WTC11 (cell line): Measurements from ENCODE around the gene PPARA. TPM values are rescaled to one million over a fixed set of nuclear protein-coding genes. Genes with fewer than 3 reads are reported as not detected.

ENCODE experiments used
- ATAC-seq: fragments of 200-7000 bp; cut with Tn5 transposase; 2 replicates; pipeline ENCODE4 v1.10.0; 2021; ENCODE audit warnings: mild to moderate bottlenecking, moderate library complexity
- CTCF ChIA-PET: fragments of 300-600 bp; sonication (Branson Sonifier 250); formaldehyde crosslinking; loops from one replicate; lab custom pipeline; 2021; ENCODE audit warnings: antibody characterized with exemption; lab: Charles Lee
- POLR2A ChIA-PET: fragments of 350-600 bp; sonication (Branson Sonifier 250); formaldehyde crosslinking; loops from one replicate; lab custom pipeline; 2021; ENCODE audit warnings: antibody characterized with exemption; lab: Charles Lee
- DNase-seq: peaks from one replicate; pipeline ENCODE4 v3.0.0; 2021; ENCODE audit warnings: low spot score
- H3K27ac Mint-ChIP-seq: 2 replicates; pipeline ENCODE4 v1.8.0; 2021; ENCODE audit warnings: mixed read lengths
- H3K27me3 Mint-ChIP-seq: 2 replicates; pipeline ENCODE4 v1.8.0; 2021; ENCODE audit warnings: low read depth, mild to moderate bottlenecking, moderate library complexity, mixed read lengths
- H3K36me3 Mint-ChIP-seq: 2 replicates; pipeline ENCODE4 v1.8.0; 2021; ENCODE audit warnings: mixed read lengths
- H3K4me1 Mint-ChIP-seq: 2 replicates; pipeline ENCODE4 v1.8.0; 2022; ENCODE audit warnings: mixed read lengths
- H3K4me3 Mint-ChIP-seq: 2 replicates; pipeline ENCODE4 v1.8.0; 2021; ENCODE audit warnings: mild to moderate bottlenecking, moderate library complexity, mixed read lengths
- H3K9me3 Mint-ChIP-seq: 2 replicates; pipeline ENCODE4 v1.8.0; 2021; ENCODE audit warnings: mixed read lengths
- FOXK1 ChIP-seq: sonication (generic); formaldehyde crosslinking; IDR thresholded peaks from 2 replicates; pipeline ENCODE4 v1.8.0; 2022; ENCODE audit warnings: mild to moderate bottlenecking, moderate library complexity, missing genetic modification reagents
- GTF2I ChIP-seq: fragments of 250-450 bp; sonication (Bioruptor Pico); conservative IDR thresholded peaks from 2 replicates; pipeline ENCODE4 v1.4.0; 2021; ENCODE audit warnings: mild to moderate bottlenecking
- HMGA2 ChIP-seq: fragments of 250-450 bp; sonication (Bioruptor Pico); IDR thresholded peaks from 2 replicates; pipeline ENCODE4 v1.4.0; 2021; ENCODE audit warnings: mild to moderate bottlenecking, moderate library complexity
- NR1H2 ChIP-seq: sonication (generic); formaldehyde crosslinking; IDR thresholded peaks from 2 replicates; pipeline ENCODE4 v1.9.0; 2021; ENCODE audit warnings: mild to moderate bottlenecking, moderate library complexity, missing genetic modification reagents
- RELA ChIP-seq: sonication (generic); formaldehyde crosslinking; IDR thresholded peaks from 2 replicates; pipeline ENCODE4 v1.8.1; 2022; ENCODE audit warnings: missing genetic modification reagents, mild to moderate bottlenecking, borderline replicate concordance
- SP1 ChIP-seq: sonication (generic); formaldehyde crosslinking; conservative IDR thresholded peaks from 2 replicates; pipeline ENCODE4 v1.8.1; 2022; ENCODE audit warnings: missing genetic modification reagents
- ZBTB21 ChIP-seq: sonication (generic); formaldehyde crosslinking; IDR thresholded peaks from 2 replicates; pipeline ENCODE4 v1.8.1; 2023; ENCODE audit warnings: mild to moderate bottlenecking, missing genetic modification reagents, borderline replicate concordance
- ZNF121 ChIP-seq: sonication (generic); formaldehyde crosslinking; IDR thresholded peaks from 2 replicates; pipeline ENCODE4 v1.8.0; 2023; ENCODE audit warnings: missing genetic modification reagents
- ZNF138 ChIP-seq: sonication (generic); formaldehyde crosslinking; conservative IDR thresholded peaks from 2 replicates; pipeline ENCODE4 v1.8.1; 2022; ENCODE audit warnings: mild to moderate bottlenecking, moderate library complexity, missing genetic modification reagents
- ZNF232 ChIP-seq: sonication (generic); formaldehyde crosslinking; IDR thresholded peaks from 2 replicates; pipeline ENCODE4 v1.8.0; 2022; ENCODE audit warnings: mild to moderate bottlenecking, missing genetic modification reagents
- ZNF423 ChIP-seq: fragments of 250-450 bp; sonication (Bioruptor Pico); IDR thresholded peaks from 2 replicates; pipeline ENCODE4 v2.1.2; 2022; ENCODE audit warnings: mild to moderate bottlenecking, moderate library complexity
- total RNA-seq: library from RNA; stranded (reverse); gene quantifications from 3 replicates; pipeline ENCODE4 v1.2.3, GENCODE V29; 2021
- TF ChIP-seq, protein P1 (sequence below): sonication (generic); formaldehyde crosslinking; IDR thresholded peaks from 2 replicates; pipeline ENCODE4 v1.8.1; 2023; ENCODE audit warnings: mild to moderate bottlenecking, missing genetic modification reagents, moderate library complexity
- TF ChIP-seq, protein P2 (sequence below): sonication (generic); formaldehyde crosslinking; IDR thresholded peaks from 2 replicates; pipeline ENCODE4 v1.8.1; 2022; ENCODE audit warnings: low read depth, missing genetic modification reagents, borderline replicate concordance
- TF ChIP-seq, protein P3 (sequence below): sonication (generic); formaldehyde crosslinking; IDR thresholded peaks from 2 replicates; pipeline ENCODE4 v1.8.0; 2022; ENCODE audit warnings: missing genetic modification reagents
- TF ChIP-seq, protein P4 (sequence below): fragments of 250-450 bp; sonication (Bioruptor Pico); IDR thresholded peaks from 2 replicates; pipeline ENCODE4 v1.8.0; 2021; ENCODE audit warnings: mild to moderate bottlenecking
- TF ChIP-seq, protein P5 (sequence below): sonication (generic); formaldehyde crosslinking; IDR thresholded peaks from 2 replicates; pipeline ENCODE4 v1.8.0; 2022; ENCODE audit warnings: mild to moderate bottlenecking, missing genetic modification reagents
- TF ChIP-seq, protein P6 (sequence below): sonication (generic); formaldehyde crosslinking; IDR thresholded peaks from 2 replicates; pipeline ENCODE4 v1.8.1; 2023; ENCODE audit warnings: mild to moderate bottlenecking, missing genetic modification reagents, borderline replicate concordance

Gene PPARA
- total RNA-seq, 1 experiment from 2014 or later = 9.3 TPM

DNA sequence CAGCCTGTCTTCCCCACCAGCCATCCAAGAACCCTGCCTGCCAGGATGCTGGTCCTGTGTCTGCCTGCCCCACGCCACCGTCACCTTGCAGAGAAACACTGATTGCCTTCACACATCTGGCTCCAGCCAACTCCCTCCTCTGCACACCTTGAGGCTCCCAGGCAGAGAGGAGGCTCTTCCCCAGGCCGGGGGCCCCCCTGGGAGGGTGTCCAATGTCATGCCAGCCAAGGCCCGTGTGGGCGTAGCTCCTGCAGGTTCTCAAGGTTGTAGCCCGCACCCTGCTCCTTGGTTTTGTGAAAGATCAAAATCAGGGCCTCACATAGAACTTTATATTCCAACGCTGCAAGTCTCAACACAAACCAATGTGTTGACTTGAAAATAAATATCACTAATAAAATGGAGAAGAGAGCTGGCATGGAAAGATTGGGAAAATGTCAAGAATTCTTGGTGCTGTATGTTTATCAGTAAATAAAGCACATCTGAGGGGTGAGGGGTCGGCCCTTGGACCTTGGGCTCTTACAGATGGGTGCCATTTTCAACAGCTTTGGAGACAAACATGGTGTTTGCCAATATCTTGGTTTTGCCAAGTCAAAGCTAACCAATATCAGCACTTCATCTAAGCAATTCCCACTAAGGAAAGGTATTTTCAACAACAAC is 6.7 kb upstream of the PPARA start (continued):
- no peak for TF ChIP-seq ZNF138
- TF ChIP-seq, protein P1, sequence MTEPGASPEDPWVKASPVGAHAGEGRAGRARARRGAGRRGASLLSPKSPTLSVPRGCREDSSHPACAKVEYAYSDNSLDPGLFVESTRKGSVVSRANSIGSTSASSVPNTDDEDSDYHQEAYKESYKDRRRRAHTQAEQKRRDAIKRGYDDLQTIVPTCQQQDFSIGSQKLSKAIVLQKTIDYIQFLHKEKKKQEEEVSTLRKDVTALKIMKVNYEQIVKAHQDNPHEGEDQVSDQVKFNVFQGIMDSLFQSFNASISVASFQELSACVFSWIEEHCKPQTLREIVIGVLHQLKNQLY (CRISPR knock-in tag) = no peak
- TF ChIP-seq, protein P2, sequence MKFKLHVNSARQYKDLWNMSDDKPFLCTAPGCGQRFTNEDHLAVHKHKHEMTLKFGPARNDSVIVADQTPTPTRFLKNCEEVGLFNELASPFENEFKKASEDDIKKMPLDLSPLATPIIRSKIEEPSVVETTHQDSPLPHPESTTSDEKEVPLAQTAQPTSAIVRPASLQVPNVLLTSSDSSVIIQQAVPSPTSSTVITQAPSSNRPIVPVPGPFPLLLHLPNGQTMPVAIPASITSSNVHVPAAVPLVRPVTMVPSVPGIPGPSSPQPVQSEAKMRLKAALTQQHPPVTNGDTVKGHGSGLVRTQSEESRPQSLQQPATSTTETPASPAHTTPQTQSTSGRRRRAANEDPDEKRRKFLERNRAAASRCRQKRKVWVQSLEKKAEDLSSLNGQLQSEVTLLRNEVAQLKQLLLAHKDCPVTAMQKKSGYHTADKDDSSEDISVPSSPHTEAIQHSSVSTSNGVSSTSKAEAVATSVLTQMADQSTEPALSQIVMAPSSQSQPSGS (CRISPR knock-in tag) = no peak
- TF ChIP-seq, protein P3, sequence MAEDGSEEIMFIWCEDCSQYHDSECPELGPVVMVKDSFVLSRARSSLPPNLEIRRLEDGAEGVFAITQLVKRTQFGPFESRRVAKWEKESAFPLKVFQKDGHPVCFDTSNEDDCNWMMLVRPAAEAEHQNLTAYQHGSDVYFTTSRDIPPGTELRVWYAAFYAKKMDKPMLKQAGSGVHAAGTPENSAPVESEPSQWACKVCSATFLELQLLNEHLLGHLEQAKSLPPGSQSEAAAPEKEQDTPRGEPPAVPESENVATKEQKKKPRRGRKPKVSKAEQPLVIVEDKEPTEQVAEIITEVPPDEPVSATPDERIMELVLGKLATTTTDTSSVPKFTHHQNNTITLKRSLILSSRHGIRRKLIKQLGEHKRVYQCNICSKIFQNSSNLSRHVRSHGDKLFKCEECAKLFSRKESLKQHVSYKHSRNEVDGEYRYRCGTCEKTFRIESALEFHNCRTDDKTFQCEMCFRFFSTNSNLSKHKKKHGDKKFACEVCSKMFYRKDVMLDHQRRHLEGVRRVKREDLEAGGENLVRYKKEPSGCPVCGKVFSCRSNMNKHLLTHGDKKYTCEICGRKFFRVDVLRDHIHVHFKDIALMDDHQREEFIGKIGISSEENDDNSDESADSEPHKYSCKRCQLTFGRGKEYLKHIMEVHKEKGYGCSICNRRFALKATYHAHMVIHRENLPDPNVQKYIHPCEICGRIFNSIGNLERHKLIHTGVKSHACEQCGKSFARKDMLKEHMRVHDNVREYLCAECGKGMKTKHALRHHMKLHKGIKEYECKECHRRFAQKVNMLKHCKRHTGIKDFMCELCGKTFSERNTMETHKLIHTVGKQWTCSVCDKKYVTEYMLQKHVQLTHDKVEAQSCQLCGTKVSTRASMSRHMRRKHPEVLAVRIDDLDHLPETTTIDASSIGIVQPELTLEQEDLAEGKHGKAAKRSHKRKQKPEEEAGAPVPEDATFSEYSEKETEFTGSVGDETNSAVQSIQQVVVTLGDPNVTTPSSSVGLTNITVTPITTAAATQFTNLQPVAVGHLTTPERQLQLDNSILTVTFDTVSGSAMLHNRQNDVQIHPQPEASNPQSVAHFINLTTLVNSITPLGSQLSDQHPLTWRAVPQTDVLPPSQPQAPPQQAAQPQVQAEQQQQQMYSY (CRISPR knock-in tag) = no peak
- no peak for TF ChIP-seq ZBTB21
- TF ChIP-seq, protein P4, sequence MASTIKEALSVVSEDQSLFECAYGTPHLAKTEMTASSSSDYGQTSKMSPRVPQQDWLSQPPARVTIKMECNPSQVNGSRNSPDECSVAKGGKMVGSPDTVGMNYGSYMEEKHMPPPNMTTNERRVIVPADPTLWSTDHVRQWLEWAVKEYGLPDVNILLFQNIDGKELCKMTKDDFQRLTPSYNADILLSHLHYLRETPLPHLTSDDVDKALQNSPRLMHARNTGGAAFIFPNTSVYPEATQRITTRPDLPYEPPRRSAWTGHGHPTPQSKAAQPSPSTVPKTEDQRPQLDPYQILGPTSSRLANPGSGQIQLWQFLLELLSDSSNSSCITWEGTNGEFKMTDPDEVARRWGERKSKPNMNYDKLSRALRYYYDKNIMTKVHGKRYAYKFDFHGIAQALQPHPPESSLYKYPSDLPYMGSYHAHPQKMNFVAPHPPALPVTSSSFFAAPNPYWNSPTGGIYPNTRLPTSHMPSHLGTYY (CRISPR knock-in tag) = no peak

DNA sequence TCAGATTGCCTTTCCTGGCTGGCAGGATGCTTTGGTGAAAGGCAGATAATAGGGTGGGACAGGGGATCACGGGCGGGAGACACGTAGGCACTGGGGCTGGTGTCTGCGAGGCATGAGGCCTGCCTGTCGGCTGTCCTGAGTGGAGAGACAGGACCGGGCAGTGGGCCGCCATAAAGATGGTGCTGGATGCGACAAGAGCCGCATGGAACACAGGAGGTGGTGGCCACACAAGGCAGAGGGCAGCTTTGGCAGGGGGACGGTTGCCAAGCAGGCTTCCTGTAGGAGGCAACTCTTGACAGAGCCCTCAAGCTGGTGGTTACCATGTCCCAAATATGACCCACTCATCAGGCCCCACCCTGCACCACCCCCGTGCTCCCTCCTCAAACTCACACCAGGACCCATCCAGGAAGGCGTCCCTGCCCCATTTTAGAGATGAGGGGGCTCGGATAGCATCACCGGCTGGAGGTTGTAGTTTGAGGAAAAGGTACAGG is 4.9 kb upstream of the PPARA start:
- Mint-ChIP-seq H3K4me1 (peaks cover 7% of the 10 kb centered on the region), H3K36me3 (no peaks in the 10 kb centered on the region), H3K27ac (no peak overlapping the region), H3K4me3 (no peak overlapping the region), H3K9me3 (no peaks in the 10 kb centered on the region), H3K27me3 (peaks cover 29% of the 10 kb centered on the region)
- TF ChIP-seq ZNF232 (CRISPR knock-in tag) = no peak
- no peak for TF ChIP-seq HMGA2 (CRISPR knock-in tag)
- TF ChIP-seq, protein P5, sequence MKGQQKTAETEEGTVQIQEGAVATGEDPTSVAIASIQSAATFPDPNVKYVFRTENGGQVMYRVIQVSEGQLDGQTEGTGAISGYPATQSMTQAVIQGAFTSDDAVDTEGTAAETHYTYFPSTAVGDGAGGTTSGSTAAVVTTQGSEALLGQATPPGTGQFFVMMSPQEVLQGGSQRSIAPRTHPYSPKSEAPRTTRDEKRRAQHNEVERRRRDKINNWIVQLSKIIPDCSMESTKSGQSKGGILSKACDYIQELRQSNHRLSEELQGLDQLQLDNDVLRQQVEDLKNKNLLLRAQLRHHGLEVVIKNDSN (CRISPR knock-in tag) = no peak
- no peak for TF ChIP-seq ZNF121
- TF ChIP-seq RELA (CRISPR knock-in tag) = no peak
- no peak for TF ChIP-seq SP1 (CRISPR knock-in tag)
- no peak for TF ChIP-seq NR1H2 (CRISPR knock-in tag)
- no peak for TF ChIP-seq ZNF423 (CRISPR knock-in tag)
- TF ChIP-seq, protein P6, sequence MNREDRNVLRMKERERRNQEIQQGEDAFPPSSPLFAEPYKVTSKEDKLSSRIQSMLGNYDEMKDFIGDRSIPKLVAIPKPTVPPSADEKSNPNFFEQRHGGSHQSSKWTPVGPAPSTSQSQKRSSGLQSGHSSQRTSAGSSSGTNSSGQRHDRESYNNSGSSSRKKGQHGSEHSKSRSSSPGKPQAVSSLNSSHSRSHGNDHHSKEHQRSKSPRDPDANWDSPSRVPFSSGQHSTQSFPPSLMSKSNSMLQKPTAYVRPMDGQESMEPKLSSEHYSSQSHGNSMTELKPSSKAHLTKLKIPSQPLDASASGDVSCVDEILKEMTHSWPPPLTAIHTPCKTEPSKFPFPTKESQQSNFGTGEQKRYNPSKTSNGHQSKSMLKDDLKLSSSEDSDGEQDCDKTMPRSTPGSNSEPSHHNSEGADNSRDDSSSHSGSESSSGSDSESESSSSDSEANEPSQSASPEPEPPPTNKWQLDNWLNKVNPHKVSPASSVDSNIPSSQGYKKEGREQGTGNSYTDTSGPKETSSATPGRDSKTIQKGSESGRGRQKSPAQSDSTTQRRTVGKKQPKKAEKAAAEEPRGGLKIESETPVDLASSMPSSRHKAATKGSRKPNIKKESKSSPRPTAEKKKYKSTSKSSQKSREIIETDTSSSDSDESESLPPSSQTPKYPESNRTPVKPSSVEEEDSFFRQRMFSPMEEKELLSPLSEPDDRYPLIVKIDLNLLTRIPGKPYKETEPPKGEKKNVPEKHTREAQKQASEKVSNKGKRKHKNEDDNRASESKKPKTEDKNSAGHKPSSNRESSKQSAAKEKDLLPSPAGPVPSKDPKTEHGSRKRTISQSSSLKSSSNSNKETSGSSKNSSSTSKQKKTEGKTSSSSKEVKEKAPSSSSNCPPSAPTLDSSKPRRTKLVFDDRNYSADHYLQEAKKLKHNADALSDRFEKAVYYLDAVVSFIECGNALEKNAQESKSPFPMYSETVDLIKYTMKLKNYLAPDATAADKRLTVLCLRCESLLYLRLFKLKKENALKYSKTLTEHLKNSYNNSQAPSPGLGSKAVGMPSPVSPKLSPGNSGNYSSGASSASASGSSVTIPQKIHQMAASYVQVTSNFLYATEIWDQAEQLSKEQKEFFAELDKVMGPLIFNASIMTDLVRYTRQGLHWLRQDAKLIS (CRISPR knock-in tag) = no peak
- TF ChIP-seq FOXK1 (CRISPR knock-in tag) = no peak
- TF ChIP-seq GTF2I = no peak
- no peak for ATAC-seq
- ChIA-PET POLR2A (no interaction called here), CTCF (no interaction called here)
- DNase-seq = no peak
